Measurements from ENCODE around the gene CRHR2.
"Not testable (repeated sequence)": the region's sequence is repeated elsewhere in the genome, so short reads cannot be mapped to it uniquely, and the experiment has no call there.

CRHR2 gene

GRCh38 chr7:30652132-30652531, 30.1 kb downstream of the CRHR2 start:
- no peak for DNase-seq

- DNase-seq, result no peak
Observed at GRCh38 chr7:30650421-30650808, 31.8 kb downstream of the CRHR2 start.

DNA sequence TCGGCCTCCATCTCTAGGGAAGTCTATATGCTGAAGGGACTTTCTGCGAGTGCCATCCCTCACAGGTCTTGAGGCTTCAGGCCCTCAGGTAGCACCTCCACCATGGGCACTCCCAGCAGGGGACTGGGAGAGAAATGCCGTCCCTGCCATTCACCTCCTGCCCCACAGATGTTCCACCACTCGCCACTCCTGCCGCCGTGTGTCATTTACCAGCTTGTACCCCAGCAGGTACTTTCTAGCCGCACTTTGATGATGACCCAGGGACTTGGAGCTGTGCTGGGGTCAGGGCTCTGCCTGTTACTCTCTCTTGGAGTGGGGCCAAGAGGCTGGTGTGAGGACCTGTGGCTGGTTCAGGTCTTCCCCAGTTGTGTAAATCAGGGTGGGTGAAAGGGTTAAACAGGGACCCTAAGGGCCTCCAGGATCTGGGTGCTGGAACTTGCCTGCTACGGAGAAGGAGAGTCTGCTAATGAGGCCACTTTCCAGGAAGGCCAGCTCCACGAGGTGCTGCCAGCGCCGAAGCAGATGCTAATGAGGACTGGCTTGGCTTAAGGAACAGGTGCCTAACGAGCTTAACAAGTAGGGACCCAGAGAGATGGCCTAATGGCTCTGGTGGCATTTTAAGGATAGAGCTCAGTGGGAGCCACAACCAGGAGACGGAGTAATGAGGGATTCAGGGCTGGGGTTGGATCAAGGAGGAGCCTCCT, 32.4 kb downstream of the CRHR2 start:
- no peak for DNase-seq

DNA sequence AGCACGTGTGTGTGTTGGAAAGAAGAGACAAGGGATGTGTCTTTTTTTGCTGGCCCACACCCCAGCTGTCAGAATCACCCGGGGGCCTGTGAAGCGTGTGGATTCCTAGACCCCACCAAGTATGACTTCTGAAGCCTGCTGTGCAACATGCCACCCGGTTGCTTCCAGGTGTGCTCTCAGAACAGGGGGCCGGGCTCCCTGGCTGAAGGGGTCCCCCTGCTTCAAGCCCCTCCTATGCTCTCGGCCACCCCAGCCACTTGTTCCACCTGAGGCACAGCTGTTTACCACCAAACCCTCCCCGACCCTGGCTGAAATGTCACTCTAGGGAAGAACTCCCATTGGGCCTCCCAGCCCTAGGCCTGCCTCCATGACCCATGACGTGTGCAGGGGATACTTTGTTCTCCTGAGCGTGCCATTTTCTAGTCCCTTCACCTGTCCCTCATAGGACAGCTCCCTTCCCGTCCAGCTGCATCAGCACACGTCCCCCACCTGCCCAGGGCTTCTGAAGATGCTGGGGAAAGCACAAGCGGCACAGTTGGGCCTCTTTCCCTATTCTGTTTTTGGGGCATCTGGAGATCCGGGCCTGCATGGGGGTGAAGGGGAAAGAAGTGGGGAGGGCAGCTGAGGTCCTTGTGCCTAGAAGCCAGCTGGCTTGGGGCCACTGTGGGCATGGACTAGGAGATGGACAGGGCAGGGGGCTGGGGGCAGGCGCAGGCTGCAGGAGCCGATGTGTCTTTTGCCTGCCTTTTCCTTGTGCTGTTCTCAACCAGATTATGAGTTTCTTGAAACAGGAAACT, 33.3 kb downstream of the CRHR2 start:
- no peak for DNase-seq

GRCh38 chr7:30647589-30648364, 34.5 kb downstream of the CRHR2 start:
- no peak for DNase-seq

- no peak for DNase-seq
Observed at GRCh38 chr7:30646154-30646553, 36.1 kb downstream of the CRHR2 start.

- DNase-seq, result no peak
Observed at GRCh38 chr7:30645661-30646060, 36.6 kb downstream of the CRHR2 start.

GRCh38 chr7:30644286-30644955, 37.8 kb downstream of the CRHR2 start:
- DNase-seq, result no peak

DNA sequence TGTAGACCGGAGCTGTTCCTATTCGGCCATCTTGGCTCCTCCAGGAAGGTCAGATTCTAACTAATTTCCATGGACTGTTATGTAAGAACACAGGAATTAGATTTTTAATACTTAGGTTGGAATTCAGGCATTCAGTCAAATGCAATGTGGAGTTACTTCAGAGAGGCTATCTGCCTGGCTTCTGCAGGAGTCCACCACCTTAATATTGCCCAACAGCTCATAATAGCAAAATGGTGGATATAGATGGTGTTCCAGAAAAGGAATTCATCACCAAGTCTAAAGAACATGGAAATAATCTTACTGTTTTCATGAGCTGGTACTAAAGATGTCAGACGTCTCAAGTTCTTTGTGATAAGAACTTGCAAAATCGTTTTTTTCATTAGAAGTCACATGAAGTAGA, 39.5 kb downstream of the CRHR2 start:
- DNase-seq, result no peak

DNA sequence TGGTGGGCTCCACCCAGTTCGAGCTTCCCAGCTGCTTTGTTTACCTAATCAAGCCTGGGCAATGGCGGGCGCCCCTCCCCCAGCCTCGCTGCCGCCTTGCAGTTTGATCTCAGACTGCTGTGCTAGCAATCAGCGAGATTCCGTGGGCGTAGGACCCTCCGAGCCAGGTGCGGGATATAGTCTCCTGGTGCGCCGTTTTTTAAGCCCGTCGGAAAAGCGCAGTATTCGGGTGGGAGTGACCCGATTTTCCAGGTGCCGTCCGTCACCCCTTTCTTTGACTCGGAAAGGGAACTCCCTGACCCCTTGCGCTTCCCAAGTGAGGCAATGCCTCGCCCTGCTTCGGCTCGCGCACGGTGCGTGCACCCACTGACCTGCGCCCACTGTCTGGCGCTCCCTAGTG, 39.9 kb downstream of the CRHR2 start:
- not testable (repeated sequence) for DNase-seq

- no peak for DNase-seq
Observed at GRCh38 chr7:30635798-30636197, 46.5 kb downstream of the CRHR2 start.

DNA sequence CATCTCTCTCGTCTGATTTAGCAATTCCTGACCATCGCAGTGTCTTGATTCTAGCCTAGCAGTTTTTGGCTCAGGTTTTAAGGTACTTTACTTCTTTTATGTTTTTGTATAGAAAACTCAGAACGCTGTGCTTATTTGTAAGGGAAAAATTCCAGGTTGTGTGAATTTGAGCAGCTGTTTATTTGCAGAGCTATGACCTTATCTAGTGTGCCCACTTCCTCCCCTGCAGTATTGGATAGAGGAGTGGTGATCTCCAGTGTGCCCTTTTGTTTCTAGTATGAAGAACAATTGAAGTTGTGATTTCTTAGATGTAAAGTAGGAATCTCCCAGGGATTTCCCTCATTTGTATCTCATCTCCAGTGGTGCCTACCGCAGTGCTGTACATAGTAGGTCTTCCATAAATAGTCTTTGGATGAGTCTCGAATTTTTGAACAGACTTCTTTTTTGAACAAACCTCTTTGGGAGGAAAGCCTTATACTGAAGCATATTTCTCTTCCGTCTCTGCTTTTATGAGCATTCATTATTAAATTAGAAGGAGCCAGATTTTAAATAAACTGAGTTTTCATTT, 47.5 kb downstream of the CRHR2 start:
- no peak for DNase-seq

DNA sequence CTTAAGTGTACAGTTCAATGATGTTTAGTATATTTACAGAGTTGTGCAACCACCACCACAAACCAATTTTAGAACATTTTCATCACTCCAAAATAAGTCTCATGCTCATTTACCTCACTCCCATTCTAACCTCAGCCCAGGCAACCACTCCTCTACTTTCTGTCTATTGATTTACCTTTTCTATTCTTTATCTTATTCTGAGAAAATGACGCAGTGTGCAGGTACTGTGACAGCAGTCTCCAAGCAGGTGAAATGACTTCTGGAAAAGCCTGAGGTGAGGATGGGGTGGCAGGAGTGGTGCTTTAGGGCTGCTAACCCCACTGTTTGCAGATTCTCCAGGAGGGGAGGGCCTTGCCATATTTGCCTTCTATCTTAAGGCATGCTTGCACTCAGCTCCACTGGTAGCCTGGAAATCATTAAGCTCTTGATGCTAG, 48.0 kb downstream of the CRHR2 start:
- no peak for DNase-seq

- DNase-seq, result no peak
Observed at GRCh38 chr7:30633223-30633622, 49.0 kb downstream of the CRHR2 start.

DNA sequence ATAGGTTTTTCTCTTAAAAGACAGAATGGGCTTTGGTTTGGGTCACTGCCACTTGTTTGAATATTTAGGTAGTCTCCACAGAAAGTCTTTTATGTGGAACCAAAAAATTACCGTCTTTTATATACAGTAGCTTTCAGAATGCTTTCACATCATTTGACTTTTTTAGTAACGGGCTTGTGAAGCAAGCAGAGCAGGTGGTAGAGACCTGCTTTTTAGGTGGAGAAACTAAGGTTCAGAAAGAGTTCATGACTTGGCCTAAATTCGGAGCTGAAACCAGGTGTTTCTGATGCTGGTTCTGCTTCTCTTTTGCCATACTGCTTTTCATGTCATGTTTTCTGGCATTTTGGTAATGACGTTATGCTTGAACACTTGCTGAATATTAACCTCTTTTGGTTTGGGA, 51.3 kb downstream of the CRHR2 start:
- no peak for DNase-seq

DNA sequence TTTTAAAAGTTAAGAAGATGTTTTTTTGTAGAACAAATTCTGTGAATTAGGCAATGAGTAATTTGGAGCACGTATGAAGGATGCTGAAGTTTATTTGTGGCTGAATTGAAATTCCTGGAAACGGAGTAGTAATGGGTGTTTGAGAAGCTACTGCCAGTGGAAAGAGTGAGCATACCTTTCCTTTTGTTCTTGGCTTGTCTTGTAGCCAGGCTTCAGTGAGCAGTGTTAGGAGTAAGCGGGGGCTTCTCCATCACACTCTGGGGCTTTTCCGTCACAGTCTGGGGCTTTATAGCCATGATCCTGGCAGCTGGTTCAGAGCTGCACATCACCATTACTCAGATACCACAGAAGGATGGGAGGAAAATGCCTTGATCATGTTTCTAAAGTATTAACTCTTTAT, 55.2 kb downstream of the CRHR2 start:
- DNase-seq, result no peak

DNA sequence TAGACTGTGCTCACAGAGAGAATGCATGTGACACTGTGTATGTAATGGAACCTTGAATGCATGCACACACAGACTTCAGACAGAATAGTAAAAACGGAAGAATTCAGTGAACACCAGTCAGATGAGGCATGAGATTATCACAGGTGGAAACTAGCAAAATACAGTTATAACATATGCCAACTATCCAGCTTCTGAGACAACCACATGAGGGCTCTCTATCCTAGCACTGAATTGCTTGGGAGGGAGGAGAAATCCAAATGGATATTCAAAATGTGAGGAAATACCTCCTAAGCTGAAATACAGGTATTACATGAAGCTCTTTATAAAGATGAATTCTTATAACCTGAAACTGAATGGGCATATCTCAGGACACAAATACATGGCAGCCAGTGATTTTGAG, 57.0 kb downstream of the CRHR2 start:
- DNase-seq, result no peak

- DNase-seq, result no peak
Observed at GRCh38 chr7:30618961-30619360, 63.3 kb downstream of the CRHR2 start.

GRCh38 chr7:30618080-30618676, 64.1 kb downstream of the CRHR2 start:
- no peak for DNase-seq

GRCh38 chr7:30617359-30617758, 64.9 kb downstream of the CRHR2 start:
- DNase-seq, result no peak

GRCh38 chr7:30616318-30616717, 65.9 kb downstream of the CRHR2 start:
- DNase-seq, result no peak
